Testis (tissue), 2 donors: ENCODE measurements around the gene PLEKHG7.

Experiments
- CTCF ChIP-seq, 3 experiments: fragments of 450-650 bp in 2 of 3; fragments of 200-600 bp in 1 of 3; sonication (generic) in 1 of 3; IDR thresholded peaks; one replicate each; pipeline ENCODE4 v1.5.1; 2016 to 2019; ENCODE audit warnings: antibody characterized with exemption in 3 of 3, mild to moderate bottlenecking in 2 of 3, moderate library complexity in 1 of 3
- POLR2A ChIP-seq: fragments of 450-650 bp; IDR thresholded peaks from one replicate; pipeline ENCODE4 v1.6.1; 2017; ENCODE audit warnings: antibody characterized with exemption, mild to moderate bottlenecking, moderate library complexity

- TF ChIP-seq POLR2A (no peak), CTCF (IDR thresholded peaks at IDR 0.05) (no peak)
Measured at GRCh38 chr12:92721656-92722055, 18.9 kb downstream of the PLEKHG7 start.
